Measurements from ENCODE around the gene SASS6.

Gene SASS6

GRCh38 chr1:100132566-100133477 lies at the start of gene SASS6, which contains the start of gene TRMT13:
TSS of gene SASS6 (minus strand) at chr1:100132930. CDS start at chr1:100132814, 116 bp downstream.
TSS of gene TRMT13 (plus strand) at chr1:100133163. CDS start at chr1:100133169, 6 bp downstream.
- Histone ChIP-seq H4K20me1 (ENCODE audit: insufficient read depth, low read length, poor library complexity, severe bottlenecking) (peaks cover 23% of the 10 kb centered on the region), H3K4me3 (ENCODE audit: low read length, poor library complexity, severe bottlenecking) (peak within 1 kb of the TSS; percentile 82), H3K9me2 (replicated peaks; ENCODE audit: low read depth, low read length) (no peaks in the 10 kb centered on the region), H3K9me3 (ENCODE audit: insufficient read depth, low read depth, low read length) (no peaks in the 10 kb centered on the region), H2AFZ (ENCODE audit: low read length) (peak within 1 kb of the TSS; percentile 97), H3K4me2 (ENCODE audit: low read depth, low read length, poor library complexity, severe bottlenecking) (peak within 1 kb of the TSS; percentile 98), H3K79me2 (ENCODE audit: insufficient read depth, low read length) (peaks cover 72% of the 10 kb centered on the region), H3F3A (ENCODE audit: low read depth) (no peaks in the 10 kb centered on the region), H3K9ac (ENCODE audit: low read depth, low read length, poor library complexity, severe bottlenecking) (peak within 1 kb of the TSS; percentile 81), H3K4me1 (ENCODE audit: insufficient read depth, low read length, poor library complexity, severe bottlenecking) (peaks cover 55% of the 10 kb centered on the region), H3K27me3 (ENCODE audit: insufficient read depth, low read length, poor library complexity, severe bottlenecking) (no peaks in the 10 kb centered on the region), H3K36me3 (ENCODE audit: insufficient read depth, low read length) (peaks cover 7% of the 10 kb centered on the region; the same call in 1 of the 2 replicates)
- TF ChIP-seq EZH2phosphoT487 (IDR thresholded peaks at IDR 0.05; ENCODE audit: borderline replicate concordance) (no peak), CTCF (conservative IDR thresholded peaks at IDR 0.05; ENCODE audit: low read length) (no peak)

GRCh38 chr1:100178091-100178490 lies 45.4 kb upstream of the SASS6 start, which contains the start of gene LRRC39:
TSS of gene LRRC39 (minus strand) at chr1:100178256. CDS start at chr1:100168516, 9,740 bp downstream.
- H3K9me2 ChIP-seq (replicated peaks; ENCODE audit: low read depth, low read length), result no peaks in the 10 kb centered on the region
- no peaks in the 10 kb centered on the region for H4K20me1 ChIP-seq (ENCODE audit: insufficient read depth, low read length, poor library complexity, severe bottlenecking)
- no peaks in the 10 kb centered on the region for H3K27me3 ChIP-seq (ENCODE audit: insufficient read depth, low read length, poor library complexity, severe bottlenecking)
- H3F3A ChIP-seq (ENCODE audit: low read depth), result no peaks in the 10 kb centered on the region
- no peak within 1 kb of the TSS for H2AFZ ChIP-seq (ENCODE audit: low read length)
- H3K4me2 ChIP-seq (ENCODE audit: low read depth, low read length, poor library complexity, severe bottlenecking), result no peak within 1 kb of the TSS
- peaks cover 4% of the 10 kb centered on the region; the same call in 1 of the 2 replicates for H3K9me3 ChIP-seq (ENCODE audit: insufficient read depth, low read depth, low read length)
- H3K4me1 ChIP-seq (ENCODE audit: insufficient read depth, low read length, poor library complexity, severe bottlenecking), result no peaks in the 10 kb centered on the region
- TF ChIP-seq CTCF (conservative IDR thresholded peaks at IDR 0.05; ENCODE audit: low read length), result no peak
- no peak for TF ChIP-seq EZH2phosphoT487 (IDR thresholded peaks at IDR 0.05; ENCODE audit: borderline replicate concordance)
- H3K36me3 ChIP-seq (ENCODE audit: insufficient read depth, low read length), result no peaks in the 10 kb centered on the region
- H3K9ac ChIP-seq (ENCODE audit: low read depth, low read length, poor library complexity, severe bottlenecking), result no peak within 1 kb of the TSS
- H3K4me3 ChIP-seq (ENCODE audit: low read length, poor library complexity, severe bottlenecking), result no peak within 1 kb of the TSS
- no peaks in the 10 kb centered on the region for H3K79me2 ChIP-seq (ENCODE audit: insufficient read depth, low read length)

- no peaks in the 10 kb centered on the region for H3F3A ChIP-seq (ENCODE audit: low read depth)
- H3K36me3 ChIP-seq (ENCODE audit: insufficient read depth, low read length), result no peaks in the 10 kb centered on the region
- H3K4me1 ChIP-seq (ENCODE audit: insufficient read depth, low read length, poor library complexity, severe bottlenecking), result no peaks in the 10 kb centered on the region
- no peaks in the 10 kb centered on the region for H3K27me3 ChIP-seq (ENCODE audit: insufficient read depth, low read length, poor library complexity, severe bottlenecking)
- H3K4me3 ChIP-seq (ENCODE audit: low read length, poor library complexity, severe bottlenecking), result no peak overlapping the region
- TF ChIP-seq CTCF (conservative IDR thresholded peaks at IDR 0.05; ENCODE audit: low read length) (no peak), EZH2phosphoT487 (IDR thresholded peaks at IDR 0.05; ENCODE audit: borderline replicate concordance) (no peak)
- H3K4me2 ChIP-seq (ENCODE audit: low read depth, low read length, poor library complexity, severe bottlenecking), result no peak overlapping the region
- no peak overlapping the region for H2AFZ ChIP-seq (ENCODE audit: low read length)
- H4K20me1 ChIP-seq (ENCODE audit: insufficient read depth, low read length, poor library complexity, severe bottlenecking), result no peaks in the 10 kb centered on the region
- H3K9me3 ChIP-seq (ENCODE audit: insufficient read depth, low read depth, low read length), result peaks cover 4% of the 10 kb centered on the region; the same call in 1 of the 2 replicates
- H3K9ac ChIP-seq (ENCODE audit: low read depth, low read length, poor library complexity, severe bottlenecking), result no peak overlapping the region
- no peaks in the 10 kb centered on the region for H3K9me2 ChIP-seq (replicated peaks; ENCODE audit: low read depth, low read length)
- H3K79me2 ChIP-seq (ENCODE audit: insufficient read depth, low read length), result no peaks in the 10 kb centered on the region
Observed at GRCh38 chr1:100177295-100178041, 44.7 kb upstream of the SASS6 start.
